MM.1S (cell line): ENCODE results near the gene REPS1.

Experiments
- CTCF ChIP-seq: fragments of 300-600 bp; sonication (generic); IDR thresholded peaks from 2 replicates; pipeline ENCODE4 v1.5.1; 2016; ENCODE audit warnings: antibody characterized with exemption, low read length, mixed read lengths
- EZH2 ChIP-seq: fragments of 300-600 bp; sonication (generic); optimal IDR thresholded peaks from 2 replicates; pipeline ENCODE3; 2017; ENCODE audit warnings: low read depth, mild to moderate bottlenecking, antibody characterized with exemption, low read length, mixed read lengths

GRCh38 chr6:138943089-138943625 lies 44.9 kb downstream of the REPS1 start:
- TF ChIP-seq CTCF: no peak
- no peak for TF ChIP-seq EZH2
